ENCODE data around the gene RFTN1. TPM values are rescaled to one million over a fixed set of nuclear protein-coding genes. Genes with fewer than 3 reads are reported as not detected.

Gene RFTN1
- total and polyA plus RNA-seq, 10 of the 15 experiments (the other 5 are each of a cell fraction or from before 2014, with no cell fraction given) = 20.6 to 213 (median 147) TPM

DNA sequence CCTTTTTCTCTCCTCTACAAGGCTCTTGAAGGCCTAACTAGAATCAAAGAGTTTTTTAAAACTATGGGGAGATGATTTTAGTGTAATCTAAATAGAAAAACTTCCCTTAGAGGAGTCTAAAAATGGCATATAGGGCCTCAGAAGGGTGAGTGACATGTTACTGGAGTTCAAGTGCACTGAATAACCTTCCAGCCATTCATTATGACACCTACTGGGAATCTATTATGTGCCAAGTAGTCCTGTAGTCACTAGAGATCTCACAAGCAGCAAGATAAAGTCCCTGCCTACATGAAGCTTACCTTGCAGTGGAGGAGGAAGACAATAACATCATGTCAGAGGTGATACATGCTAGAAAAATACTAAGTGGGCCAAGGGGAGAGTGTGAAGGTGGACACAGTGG, 152.4 kb downstream of the RFTN1 start:
- ChIA-PET RAD21 (ENCODE audit: unreplicated experiment) (interaction anchor here (1.3 to 1.9 kb wide), 3 partner anchors 8 to 151 kb away, joined by 4 to 7 read pairs (median 4); no protein-coding TSS in a partner anchor), POLR2A (interaction anchor here (1.2 to 1.4 kb wide), 2 partner anchors 11 to 21 kb away, joined by 3 read pairs; no protein-coding TSS in a partner anchor), CTCF (interaction anchor here (1.5 kb wide), 2 partner anchors 9 to 37 kb away, joined by 6 read pairs; no protein-coding TSS in a partner anchor), SMC1A (ENCODE audit: uncharacterized antibody, unreplicated experiment) (interaction anchor here (1.2 to 1.3 kb wide), 2 partner anchors 121 to 143 kb away, joined by 3 read pairs; no protein-coding TSS in a partner anchor)
- intact Hi-C loops (cut with micrococcal nuclease; ENCODE audit: unreplicated experiment) = no loop called here
- no peaks in the 10 kb centered on the region for H3K9me3 ChIP-seq (replicated peaks; ENCODE audit: control insufficient read depth, insufficient read depth, low read length)
- DNase-seq (ENCODE audit: low read depth, low spot score) = no peak
- H3K27me3 ChIP-seq (replicated peaks in 1 of 2; ENCODE audit: control insufficient read depth in 2 of 2, insufficient read depth in 2 of 2, low read length in 1 of 2) = no peaks in the 10 kb centered on the region
- H3K4me1 ChIP-seq (ENCODE audit: control insufficient read depth, insufficient read depth, low read length) = peaks cover 9% of the 10 kb centered on the region; the same call in 1 of the 2 replicates
- in situ Hi-C loops (cut with MboI) = no loop called here
- peaks cover 2% of the 10 kb centered on the region for H3K79me2 ChIP-seq (ENCODE audit: control insufficient read depth, insufficient read depth, low read length)
- TF ChIP-seq PAX5 (IDR thresholded peaks at IDR 0.05; ENCODE audit: borderline replicate concordance, low read depth, low read length) = no peak
- TF ChIP-seq, protein P1, sequence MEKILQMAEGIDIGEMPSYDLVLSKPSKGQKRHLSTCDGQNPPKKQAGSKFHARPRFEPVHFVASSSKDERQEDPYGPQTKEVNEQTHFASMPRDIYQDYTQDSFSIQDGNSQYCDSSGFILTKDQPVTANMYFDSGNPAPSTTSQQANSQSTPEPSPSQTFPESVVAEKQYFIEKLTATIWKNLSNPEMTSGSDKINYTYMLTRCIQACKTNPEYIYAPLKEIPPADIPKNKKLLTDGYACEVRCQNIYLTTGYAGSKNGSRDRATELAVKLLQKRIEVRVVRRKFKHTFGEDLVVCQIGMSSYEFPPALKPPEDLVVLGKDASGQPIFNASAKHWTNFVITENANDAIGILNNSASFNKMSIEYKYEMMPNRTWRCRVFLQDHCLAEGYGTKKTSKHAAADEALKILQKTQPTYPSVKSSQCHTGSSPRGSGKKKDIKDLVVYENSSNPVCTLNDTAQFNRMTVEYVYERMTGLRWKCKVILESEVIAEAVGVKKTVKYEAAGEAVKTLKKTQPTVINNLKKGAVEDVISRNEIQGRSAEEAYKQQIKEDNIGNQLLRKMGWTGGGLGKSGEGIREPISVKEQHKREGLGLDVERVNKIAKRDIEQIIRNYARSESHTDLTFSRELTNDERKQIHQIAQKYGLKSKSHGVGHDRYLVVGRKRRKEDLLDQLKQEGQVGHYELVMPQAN (conservative IDR thresholded peaks at IDR 0.05) = no peak
- TF ChIP-seq YBX1 (IDR thresholded peaks at IDR 0.05) = no peak
- no peak for TF ChIP-seq SPI1 (IDR thresholded peaks at IDR 0.05; ENCODE audit: borderline replicate concordance, insufficient read depth, low read depth, low read length)
- TF ChIP-seq YY1 (IDR thresholded peaks at IDR 0.05; ENCODE audit: low read depth, low read length) = no peak
- H3K27ac ChIP-seq (ENCODE audit: control insufficient read depth, insufficient read depth) = no peak overlapping the region
- peaks cover 19 to 58% of the 10 kb centered on the region in 2 experiments for H3K36me3 ChIP-seq (ENCODE audit: control insufficient read depth in 2 of 2, insufficient read depth in 2 of 2, low read length in 1 of 2)
- H3K9ac ChIP-seq (ENCODE audit: control insufficient read depth, insufficient read depth, low read length) = no peak overlapping the region
- H3K4me2 ChIP-seq (ENCODE audit: control insufficient read depth, insufficient read depth) = no peak overlapping the region
- BruUV-seq (replicated peaks) = no TSS peak
- ATAC-seq = no peak
- no peak overlapping the region for H3K4me3 ChIP-seq
- no peaks in the 10 kb centered on the region for H4K20me1 ChIP-seq (ENCODE audit: control insufficient read depth, insufficient read depth)
- H2AFZ ChIP-seq (ENCODE audit: control insufficient read depth, low read depth, low read length) = no peak overlapping the region
- FAIRE-seq = no peak
